B cell (primary cell): ENCODE results near the gene NEUROD2. TPM values are rescaled to one million over a fixed set of nuclear protein-coding genes. Genes with fewer than 3 reads are reported as not detected.

ENCODE experiments used
- ATAC-seq: fragments of 200-7000 bp; cut with Tn5 transposase; one replicate; pipeline ENCODE4 v1.10.0; 2021; ENCODE audit warnings: low read depth, mild to moderate bottlenecking, moderate number of reproducible peaks, moderate library complexity
- CTCF ChIA-PET: fragments of 350-600 bp; sonication (Branson Sonifier 250); formaldehyde crosslinking; loops from one replicate; lab custom pipeline; 2021; ENCODE audit warnings: antibody characterized with exemption, inconsistent platforms; lab: Charles Lee
- POLR2A ChIA-PET: fragments of 350-600 bp; sonication (Branson Sonifier 250); formaldehyde crosslinking; loops from one replicate; lab custom pipeline; 2021; ENCODE audit warnings: antibody characterized with exemption; lab: Charles Lee
- DNase-seq: peaks from one replicate; pipeline ENCODE4 v3.0.0; 2013
- H2AFZ ChIP-seq: 2 replicates; pipeline ENCODE4 v1.6.1; 2012; ENCODE audit warnings: mild to moderate bottlenecking, low read depth, low read length; ENCODE audit not compliant: insufficient read depth, poor library complexity, severe bottlenecking
- H3K27ac ChIP-seq, 2 donors: 1 replicate in 1 of 2; 2 replicates in 1 of 2; pipeline ENCODE4 v1.5.1; 2012 to 2013; ENCODE audit warnings: low read length in 2 of 2, mild to moderate bottlenecking in 2 of 2, moderate library complexity in 1 of 2
- H3K27me3 ChIP-seq, 4 experiments: fragments of 200-600 bp in 1 of 4; sonication (generic) in 1 of 4; replicated peaks in 1 of 4; 1 replicate in 2 of 4; 2 replicates in 2 of 4; pipeline versions ENCODE4 v1.6.1 to v1.7.0; 2013 to 2016; ENCODE audit warnings: low read length in 3 of 4, mild to moderate bottlenecking in 2 of 4, mixed read lengths in 1 of 4, moderate library complexity in 1 of 4; ENCODE audit not compliant: insufficient read depth in 4 of 4, control insufficient read depth in 3 of 4; ENCODE audit errors: control extremely low read depth in 1 of 4
- H3K36me3 ChIP-seq, 2 experiments: replicated peaks in 1 of 2; 1 replicate in 1 of 2; 2 replicates in 1 of 2; pipeline versions ENCODE4 v1.6.1 to v1.7.1; 2013; ENCODE audit warnings: low read length in 1 of 2; ENCODE audit not compliant: insufficient read depth in 2 of 2, control insufficient read depth in 1 of 2; ENCODE audit errors: control extremely low read depth in 1 of 2, extremely low read depth in 1 of 2
- H3K4me1 ChIP-seq, 2 donors: fragments of 200-600 bp in 1 of 2; sonication (generic) in 1 of 2; 1 replicate in 1 of 2; 2 replicates in 1 of 2; pipeline versions ENCODE4 v1.5.1 to v1.6.1; 2013 to 2017; ENCODE audit warnings: low read length in 2 of 2; ENCODE audit not compliant: control insufficient read depth in 2 of 2, insufficient read depth in 2 of 2
- H3K4me2 ChIP-seq: replicated peaks from 2 replicates; pipeline ENCODE3; 2012; ENCODE audit warnings: mild to moderate bottlenecking, low read depth, low read length; ENCODE audit not compliant: poor library complexity, severe bottlenecking
- H3K4me3 ChIP-seq, 5 experiments: fragments of 200-600 bp in 1 of 5; sonication (generic) in 1 of 5; 1 replicate in 3 of 5; 2 replicates in 2 of 5; pipeline versions ENCODE4 v1.5.1 to v1.7.0; 2011 to 2016; ENCODE audit warnings: low read length in 4 of 5, mild to moderate bottlenecking in 4 of 5, low read depth in 2 of 5, control low read depth in 1 of 5, moderate library complexity in 1 of 5; ENCODE audit not compliant: insufficient read depth in 1 of 5; ENCODE audit errors: control extremely low read depth in 1 of 5, extremely low read depth in 1 of 5
- H3K79me2 ChIP-seq: fragments of 200-600 bp; sonication (generic); one replicate; pipeline ENCODE4 v1.6.0; 2016; ENCODE audit warnings: low read length; ENCODE audit not compliant: control insufficient read depth, insufficient read depth
- H3K9ac ChIP-seq: fragments of 200-600 bp; sonication (generic); 2 replicates; pipeline ENCODE4 v1.6.1; 2017; ENCODE audit warnings: mild to moderate bottlenecking, low read length, moderate library complexity
- H3K9me3 ChIP-seq, 3 donors: one replicate each; pipeline versions ENCODE4 v1.6.1 to v1.7.1; 2013; ENCODE audit warnings: low read length in 2 of 3; ENCODE audit not compliant: control insufficient read depth in 2 of 3, insufficient read depth in 1 of 3; ENCODE audit errors: control extremely low read depth in 1 of 3
- H4K20me1 ChIP-seq: 2 replicates; pipeline ENCODE4 v1.6.0; 2012; ENCODE audit warnings: mild to moderate bottlenecking, low read length; ENCODE audit not compliant: insufficient read depth, control insufficient read depth, poor library complexity, severe bottlenecking
- H3K27ac Mint-ChIP-seq: one replicate; pipeline ENCODE4 v1.8.0; 2021; ENCODE audit warnings: mixed read lengths
- H3K27me3 Mint-ChIP-seq: one replicate; pipeline ENCODE4 v1.8.0; 2021; ENCODE audit warnings: mixed read lengths
- H3K4me1 Mint-ChIP-seq: one replicate; pipeline ENCODE4 v1.8.0; 2021; ENCODE audit warnings: mixed read lengths
- H3K4me3 Mint-ChIP-seq: one replicate; pipeline ENCODE4 v1.8.0; 2021; ENCODE audit warnings: mixed read lengths
- H3K9me3 Mint-ChIP-seq: one replicate; pipeline ENCODE4 v1.8.0; 2022; ENCODE audit warnings: mixed read lengths; ENCODE audit not compliant: insufficient read depth
- EZH2 ChIP-seq: IDR thresholded peaks from 2 replicates; pipeline ENCODE4 v1.6.1; 2012; ENCODE audit warnings: borderline replicate concordance, low read depth, mild to moderate bottlenecking, moderate library complexity, low read length; ENCODE audit not compliant: insufficient read depth, poor library complexity, severe bottlenecking
- WGBS: methylation state at CpG from one replicate; pipeline ENCODE4 v1.1.5; 2013; ENCODE audit warnings: missing lambda C conversion rate; ENCODE audit not compliant: insufficient coverage; 5-methylcytosine and 5-hydroxymethylcytosine counted together
- intact Hi-C: fragments of 100-400 bp; cut with micrococcal nuclease; formaldehyde crosslinking; loops from one replicate; pipeline ENCODE4 v1.10.0; 2022
- polyA plus RNA-seq: library from polyadenylated mRNA; depleted of rRNA; stranded (reverse); fragments of >200 nt; gene quantifications from 2 replicates; pipeline ENCODE4 v1.2.3, GENCODE V29; 2012
- total RNA-seq, 2 donors: library from RNA; stranded (reverse); fragments of 120-200 nt in 1 of 2; gene quantifications; 1 replicate in 1 of 2; 2 replicates in 1 of 2; pipeline versions ENCODE4 v1.2.3 to v1.2.4, GENCODE V29; 2013 to 2022
- TF ChIP-seq, protein P1 (sequence below): fragments of 200-600 bp; IDR thresholded peaks from one replicate; pipeline ENCODE4 v1.8.0; 2022; ENCODE audit warnings: antibody characterized with exemption, mild to moderate bottlenecking

Gene NEUROD2
- total and polyA plus RNA-seq, 2 donors (not counting 1 experiment from before 2014, with no cell fraction given), result 0.04 TPM; not detected in 1

DNA sequence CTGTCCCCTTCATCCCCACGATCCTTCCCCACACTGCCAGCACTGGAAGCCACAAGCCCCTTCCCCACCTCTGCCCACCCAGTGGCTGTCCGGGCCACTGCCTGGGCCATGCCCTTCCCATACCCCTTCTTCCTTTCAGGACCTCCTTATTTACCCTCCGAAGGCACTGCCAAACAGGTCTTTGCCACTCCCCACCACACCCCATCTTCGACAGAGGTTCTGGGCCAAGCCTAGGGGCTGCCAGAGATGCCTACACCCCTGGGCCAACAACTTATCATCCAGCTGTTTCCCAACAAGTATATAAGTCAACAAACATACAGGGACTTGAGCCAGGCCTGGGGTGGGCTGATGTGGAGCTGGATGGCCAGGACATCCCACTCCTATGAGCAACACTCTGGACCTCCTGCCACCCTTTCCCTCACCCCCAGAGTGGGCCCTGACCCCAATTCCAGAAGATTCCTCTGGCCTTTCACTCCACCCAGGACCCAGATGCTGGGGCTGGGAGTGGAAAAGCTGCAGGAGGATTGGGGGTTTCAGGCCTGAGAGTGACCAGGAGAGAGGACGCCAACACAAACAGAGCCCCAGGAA lies 17.6 kb upstream of the NEUROD2 start:
- no peaks in the 10 kb centered on the region for H3K36me3 ChIP-seq
- peaks cover 0 to 57% (median 17%) of the 10 kb centered on the region in 4 experiments for H3K27me3 ChIP-seq
- Mint-ChIP-seq H3K4me1 (peaks cover 40% of the 10 kb centered on the region), H3K4me3 (peak overlapping the region; percentile 47), H3K27ac (no peak overlapping the region), H3K9me3 (no peaks in the 10 kb centered on the region), H3K27me3 (peaks cover 18% of the 10 kb centered on the region)
- peaks cover 33 to 41% of the 10 kb centered on the region in 2 donors for H3K4me1 ChIP-seq
- no peak for TF ChIP-seq EZH2
- TF ChIP-seq, protein P1, sequence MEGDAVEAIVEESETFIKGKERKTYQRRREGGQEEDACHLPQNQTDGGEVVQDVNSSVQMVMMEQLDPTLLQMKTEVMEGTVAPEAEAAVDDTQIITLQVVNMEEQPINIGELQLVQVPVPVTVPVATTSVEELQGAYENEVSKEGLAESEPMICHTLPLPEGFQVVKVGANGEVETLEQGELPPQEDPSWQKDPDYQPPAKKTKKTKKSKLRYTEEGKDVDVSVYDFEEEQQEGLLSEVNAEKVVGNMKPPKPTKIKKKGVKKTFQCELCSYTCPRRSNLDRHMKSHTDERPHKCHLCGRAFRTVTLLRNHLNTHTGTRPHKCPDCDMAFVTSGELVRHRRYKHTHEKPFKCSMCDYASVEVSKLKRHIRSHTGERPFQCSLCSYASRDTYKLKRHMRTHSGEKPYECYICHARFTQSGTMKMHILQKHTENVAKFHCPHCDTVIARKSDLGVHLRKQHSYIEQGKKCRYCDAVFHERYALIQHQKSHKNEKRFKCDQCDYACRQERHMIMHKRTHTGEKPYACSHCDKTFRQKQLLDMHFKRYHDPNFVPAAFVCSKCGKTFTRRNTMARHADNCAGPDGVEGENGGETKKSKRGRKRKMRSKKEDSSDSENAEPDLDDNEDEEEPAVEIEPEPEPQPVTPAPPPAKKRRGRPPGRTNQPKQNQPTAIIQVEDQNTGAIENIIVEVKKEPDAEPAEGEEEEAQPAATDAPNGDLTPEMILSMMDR, result no peak
- no peak overlapping the region for H3K27ac ChIP-seq
- CTCF ChIA-PET, result interaction anchor here (1.0 to 13.0 kb wide), 10 partner anchors 7 to 105 kb away, joined by 3 to 262 read pairs (median 5); partner anchors contain the start of genes MIEN1, PNMT, STARD3 and TCAP
- no peak overlapping the region for H2AFZ ChIP-seq
- no peak overlapping the region for H3K9ac ChIP-seq
- H3K79me2 ChIP-seq, result peaks cover 7% of the 10 kb centered on the region
- intact Hi-C loops, result no loop called here
- no peak overlapping the region for H3K4me3 ChIP-seq
- H4K20me1 ChIP-seq, result no peaks in the 10 kb centered on the region
- H3K9me3 ChIP-seq, result no peaks in the 10 kb centered on the region
- no peak overlapping the region for H3K4me2 ChIP-seq
- ATAC-seq, result no peak
- WGBS, result 96% methylated on average over 4 of the region's 5 CpGs
- no peak for DNase-seq
- POLR2A ChIA-PET, result interaction anchor here (0.9 to 1.0 kb wide), 2 partner anchors 63 to 150 kb away, joined by 4 to 5 read pairs; no protein-coding TSS in a partner anchor

DNA sequence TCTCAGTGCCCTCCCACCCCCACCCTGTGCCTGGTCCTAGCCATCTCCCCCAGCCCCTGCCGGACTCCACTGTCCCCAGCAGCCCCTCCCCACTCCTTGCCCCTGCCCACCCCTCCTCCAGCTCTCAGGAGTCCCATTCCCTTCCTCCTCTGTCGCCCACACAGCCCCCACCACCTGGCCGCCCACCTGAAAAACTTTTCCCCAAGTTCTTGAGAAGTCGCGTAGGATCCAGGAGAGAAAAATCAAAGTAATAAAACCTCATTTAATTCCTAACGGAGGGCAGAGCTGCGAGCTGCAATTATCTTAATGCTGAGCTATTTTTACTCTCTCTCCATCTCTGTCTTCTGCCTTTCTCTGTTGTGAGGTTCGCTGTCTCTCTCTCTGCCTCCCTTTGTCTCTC lies 16.6 kb upstream of the NEUROD2 start:
- H3K4me2 ChIP-seq, result no peak overlapping the region
- Mint-ChIP-seq H3K4me3 (no peak overlapping the region), H3K9me3 (no peaks in the 10 kb centered on the region), H3K4me1 (peaks cover 40% of the 10 kb centered on the region), H3K27ac (no peak overlapping the region), H3K27me3 (peaks cover 17% of the 10 kb centered on the region)
- no peak overlapping the region for H3K27ac ChIP-seq
- ATAC-seq (no peak), DNase-seq (no peak)
- no peaks in the 10 kb centered on the region for H4K20me1 ChIP-seq
- no peak for TF ChIP-seq EZH2
- ChIA-PET POLR2A (interaction anchor here (0.6 kb wide), 1 partner anchor 156 kb away, joined by 3 read pairs; no protein-coding TSS in a partner anchor), CTCF (interaction anchor here (0.6 to 13.0 kb wide), 15 partner anchors 8 to 474 kb away, joined by 3 to 262 read pairs (median 13); partner anchors contain the start of genes NEUROD2, PNMT, PSMD3 and STARD3)
- peaks cover 0 to 47% (median 17%) of the 10 kb centered on the region in 4 experiments for H3K27me3 ChIP-seq
- H3K9me3 ChIP-seq, result no peaks in the 10 kb centered on the region
- H3K4me1 ChIP-seq, result peaks cover 33 to 41% of the 10 kb centered on the region in 2 donors
- H2AFZ ChIP-seq, result no peak overlapping the region
- H3K79me2 ChIP-seq, result peaks cover 7% of the 10 kb centered on the region
- no peak overlapping the region for H3K9ac ChIP-seq
- no peak overlapping the region for H3K4me3 ChIP-seq
- intact Hi-C loops, result loop anchor here (5.0 kb wide), 1 partner anchor 108 kb away; the partner anchor contains the start of gene MIEN1
- WGBS, result 85% methylated on average over 7 of the region's 8 CpGs
- no peaks in the 10 kb centered on the region for H3K36me3 ChIP-seq
